Measurements from ENCODE around the gene COPB1.

The COPB1 gene

DNA sequence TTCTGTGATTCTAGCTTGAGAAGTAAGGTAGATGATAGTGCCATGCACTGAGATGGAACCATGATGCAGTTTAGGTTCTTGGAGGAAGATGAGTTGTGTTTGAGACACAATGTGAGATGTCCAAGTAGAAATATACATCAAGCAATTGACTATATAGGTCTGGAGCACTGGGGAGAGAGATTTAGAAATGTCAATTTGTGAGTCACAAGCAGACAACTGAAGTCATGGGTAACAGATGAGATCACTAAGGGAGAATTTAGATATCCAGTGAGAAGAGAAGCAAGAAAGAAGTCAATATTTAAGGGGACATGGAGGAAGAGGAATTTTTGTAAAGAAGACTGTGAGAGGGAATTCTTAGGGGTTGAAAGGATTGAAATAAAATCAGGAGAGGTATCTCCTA, 75.5 kb downstream of the COPB1 start:
- no peak for DNase-seq

DNA sequence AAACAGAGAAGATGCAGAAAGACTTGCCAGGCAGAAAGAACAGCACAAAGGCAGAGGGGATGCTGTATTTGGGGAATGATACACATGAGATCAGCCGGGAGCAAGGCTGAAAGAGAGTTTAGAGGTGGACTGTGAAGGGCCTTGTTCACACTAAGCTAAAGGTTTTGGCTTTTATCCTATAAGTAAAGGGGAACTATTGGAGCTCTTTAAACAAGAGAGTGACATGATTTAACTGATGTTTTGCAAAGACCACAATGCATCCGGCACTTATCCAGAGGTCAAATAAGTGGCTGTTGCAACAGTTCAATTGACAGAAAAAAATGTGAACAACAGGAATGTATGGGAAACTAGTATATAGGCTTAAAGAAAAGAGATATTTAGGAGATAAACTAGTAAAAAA, 76.0 kb downstream of the COPB1 start:
- DNase-seq = peak; percentile 32

DNA sequence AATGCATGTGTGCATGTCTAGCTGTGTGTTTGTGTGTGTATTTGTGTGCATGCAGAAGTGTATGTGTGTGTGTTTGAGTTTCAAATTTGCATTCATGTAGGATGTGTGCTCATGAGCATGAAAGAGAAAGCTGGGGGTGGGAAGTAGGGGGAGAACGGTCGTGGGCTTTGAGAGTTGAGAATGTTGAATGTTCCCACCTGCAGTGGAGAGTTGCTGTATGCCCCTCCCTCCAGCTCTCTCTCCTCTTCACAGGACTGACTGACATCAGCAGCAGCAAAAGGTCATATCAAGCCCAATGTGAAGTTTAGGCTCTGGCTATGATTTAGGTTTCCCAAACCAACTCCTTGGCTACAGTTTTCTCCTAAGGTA, 76.8 kb downstream of the COPB1 start:
- no peak for DNase-seq

DNA sequence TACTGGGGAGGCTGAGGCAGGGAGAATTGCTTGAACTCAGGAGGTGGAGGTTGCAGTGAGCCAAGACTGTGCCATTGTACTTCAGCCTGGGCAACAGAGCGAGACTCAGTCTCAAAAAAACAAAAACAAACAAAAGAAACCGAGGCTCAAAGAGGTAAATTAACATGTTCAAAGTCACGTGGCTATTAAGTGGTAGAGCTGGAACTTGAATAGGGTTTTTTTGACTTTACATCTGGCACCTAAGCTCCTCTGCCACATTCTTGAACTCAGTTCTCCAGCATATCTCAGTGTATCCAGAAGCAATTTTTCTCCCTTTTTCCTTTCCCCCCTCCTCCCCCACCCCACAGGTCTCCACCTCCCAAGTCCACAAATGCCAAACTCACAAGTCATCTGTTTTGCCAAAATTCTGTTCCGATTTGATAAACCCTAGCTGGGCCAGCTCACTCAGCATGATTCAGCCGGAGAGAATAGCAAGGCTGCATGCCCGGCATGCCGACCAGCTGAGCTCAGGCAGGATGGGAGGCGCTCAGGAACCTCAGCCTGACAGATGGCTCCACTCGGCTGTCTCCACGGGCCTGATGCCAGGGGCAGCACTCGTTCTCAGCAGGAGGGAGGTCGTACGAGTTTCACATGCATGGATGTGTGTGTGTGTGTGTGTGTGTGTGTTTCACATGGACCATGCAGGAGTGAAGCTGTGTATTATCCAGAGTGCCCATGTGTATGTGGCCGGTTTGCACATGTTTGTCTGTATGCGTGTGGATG, 77.4 kb downstream of the COPB1 start:
- DNase-seq = no peak

DNA sequence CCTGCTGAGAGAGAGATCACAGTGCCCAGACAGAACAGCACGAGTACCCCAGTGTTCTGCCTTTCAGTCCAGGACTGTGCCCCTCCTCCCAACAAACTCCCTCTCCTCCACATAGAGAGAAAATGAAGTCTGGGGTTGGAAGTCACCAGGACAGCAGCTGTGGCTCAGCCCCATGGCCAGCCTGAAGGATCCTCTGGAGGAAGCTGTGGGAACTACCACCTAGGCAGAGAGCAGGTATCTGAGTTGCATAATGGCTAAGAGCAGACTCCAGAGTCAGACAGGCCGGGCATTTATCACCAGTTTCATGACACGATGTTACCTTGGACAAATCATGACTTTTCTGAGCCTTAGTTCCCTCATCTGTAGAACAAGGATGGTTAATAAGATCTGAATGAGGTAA, 79.4 kb downstream of the COPB1 start:
- no peak for DNase-seq

DNA sequence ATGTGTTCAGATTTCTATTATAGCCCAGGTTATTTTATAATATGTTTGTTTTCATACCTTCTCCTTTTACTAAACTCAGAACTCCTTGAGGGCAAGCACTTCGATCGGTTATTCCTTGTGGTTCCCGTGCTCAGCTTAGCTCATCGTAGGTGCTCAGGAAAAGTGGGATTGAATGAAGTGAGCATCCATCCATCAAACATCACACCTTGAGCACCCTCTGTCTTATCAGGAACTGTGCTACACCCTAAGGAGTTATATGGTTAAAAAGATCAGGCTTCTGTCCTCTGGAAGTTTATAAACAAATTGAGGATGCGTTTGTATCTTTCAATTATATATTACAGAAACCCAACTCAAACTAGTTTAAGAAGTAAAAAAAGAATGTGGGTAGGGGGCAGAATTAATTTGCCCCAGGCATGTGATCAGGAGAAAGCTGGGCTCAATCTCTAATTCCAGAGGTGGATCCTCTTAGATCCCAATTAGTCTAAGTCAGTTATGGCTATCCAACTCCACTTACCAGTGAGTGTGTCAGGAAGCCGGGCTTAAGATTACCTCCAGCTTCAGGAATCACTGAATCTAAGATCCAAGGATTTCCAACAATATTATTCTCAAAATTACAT, 80.7 kb downstream of the COPB1 start:
- DNase-seq = no peak

DNA sequence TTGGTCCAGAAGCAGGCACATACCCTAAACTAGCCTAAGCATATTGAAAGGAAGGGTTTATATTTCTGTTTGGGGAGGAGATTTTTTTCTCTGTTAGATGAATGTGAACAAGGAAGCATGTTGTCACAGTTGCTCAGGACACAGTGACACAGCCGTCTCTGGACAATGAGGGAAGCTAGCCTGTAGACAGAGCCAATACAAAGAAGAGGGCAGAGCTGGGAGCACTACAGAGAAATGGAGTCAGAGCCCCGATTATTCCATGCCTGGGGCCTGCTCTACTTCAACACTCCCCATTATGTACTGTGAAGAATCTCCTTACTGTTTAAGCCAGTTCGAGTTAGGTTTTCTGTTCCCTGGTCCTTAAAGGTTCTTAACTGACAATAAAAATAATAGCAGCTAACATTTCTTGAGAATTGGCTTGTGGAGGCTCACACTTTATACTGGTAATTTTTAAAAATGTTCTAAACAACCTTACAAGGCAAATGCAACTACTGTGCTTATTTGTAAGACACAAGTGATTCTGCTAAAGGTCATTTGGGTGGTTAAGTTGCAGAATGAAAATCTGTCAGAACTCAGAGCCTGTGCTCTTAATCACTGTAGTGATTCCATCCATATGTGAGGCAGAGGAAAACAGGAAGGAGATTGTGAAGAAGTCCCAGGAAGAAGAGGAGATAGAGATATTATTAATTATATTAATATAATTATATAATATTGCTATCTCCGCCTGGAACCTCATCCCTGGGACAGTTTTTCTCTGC, 81.8 kb downstream of the COPB1 start:
- DNase-seq = no peak

DNA sequence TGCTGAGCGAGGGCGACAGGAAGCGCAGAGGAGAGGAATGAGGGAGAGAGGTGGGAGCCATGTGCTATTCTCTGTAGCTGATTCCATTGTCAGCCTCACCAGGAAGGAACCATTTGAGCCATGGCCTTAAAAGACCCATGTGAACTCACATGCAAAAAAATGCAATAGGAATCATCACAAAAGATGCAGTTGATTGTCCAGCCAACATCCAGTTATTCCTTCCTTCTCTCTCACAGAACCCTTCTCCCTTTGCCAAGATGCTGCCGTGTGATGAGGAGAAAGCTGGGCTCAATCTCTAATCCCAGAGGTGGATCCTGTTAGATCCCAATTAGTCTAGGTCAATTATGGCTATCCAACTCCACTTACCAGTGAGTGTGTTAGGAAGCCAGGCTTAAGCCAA, 82.4 kb downstream of the COPB1 start:
- no peak for DNase-seq

DNA sequence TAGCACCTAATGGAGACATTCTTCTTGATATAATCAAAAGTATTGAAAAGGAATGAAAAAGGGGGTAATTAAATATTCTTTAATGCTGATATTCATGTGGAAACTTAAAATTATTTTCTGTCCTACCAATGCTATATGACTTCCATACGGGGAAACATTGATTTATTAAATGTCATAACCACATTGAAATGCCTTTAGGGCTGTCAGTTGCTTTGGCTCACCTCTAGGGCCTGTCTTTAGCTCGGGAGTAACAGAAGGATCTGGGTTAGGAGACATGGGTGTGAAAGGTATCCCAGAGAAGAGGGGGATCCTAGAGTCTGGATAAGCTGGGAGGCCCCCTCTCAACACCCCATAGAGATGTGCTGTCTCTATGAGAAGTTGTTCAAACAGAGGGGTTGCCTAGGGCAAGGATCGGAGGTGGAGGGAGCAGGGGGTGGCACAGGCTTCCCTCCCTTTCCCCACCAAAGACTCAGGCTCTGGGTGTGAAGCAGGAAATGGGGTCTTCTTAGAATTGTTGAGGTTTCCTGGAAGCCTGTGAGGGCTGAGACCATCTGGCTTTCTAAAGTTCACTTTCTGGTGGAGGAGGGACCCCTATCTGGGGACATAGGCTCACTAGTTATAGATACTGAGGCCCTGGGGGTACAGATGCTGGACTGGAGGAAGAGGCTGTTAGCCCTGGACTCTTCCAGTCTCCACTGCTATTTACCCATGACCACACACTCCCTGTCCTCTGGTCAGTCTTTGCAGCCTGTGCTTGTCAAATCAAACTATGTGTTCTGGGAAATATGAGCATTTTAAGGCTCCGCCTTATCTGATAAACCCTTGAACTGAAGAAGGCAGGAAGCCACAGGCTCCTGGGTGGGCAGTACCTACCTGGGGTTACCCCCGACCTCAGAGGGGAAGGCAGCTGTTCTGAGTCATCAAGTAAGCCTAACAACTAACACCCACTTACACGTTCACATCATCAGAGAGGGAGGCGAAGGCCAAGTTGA, 84.8 kb downstream of the COPB1 start:
- DNase-seq = peak; percentile 38

DNA sequence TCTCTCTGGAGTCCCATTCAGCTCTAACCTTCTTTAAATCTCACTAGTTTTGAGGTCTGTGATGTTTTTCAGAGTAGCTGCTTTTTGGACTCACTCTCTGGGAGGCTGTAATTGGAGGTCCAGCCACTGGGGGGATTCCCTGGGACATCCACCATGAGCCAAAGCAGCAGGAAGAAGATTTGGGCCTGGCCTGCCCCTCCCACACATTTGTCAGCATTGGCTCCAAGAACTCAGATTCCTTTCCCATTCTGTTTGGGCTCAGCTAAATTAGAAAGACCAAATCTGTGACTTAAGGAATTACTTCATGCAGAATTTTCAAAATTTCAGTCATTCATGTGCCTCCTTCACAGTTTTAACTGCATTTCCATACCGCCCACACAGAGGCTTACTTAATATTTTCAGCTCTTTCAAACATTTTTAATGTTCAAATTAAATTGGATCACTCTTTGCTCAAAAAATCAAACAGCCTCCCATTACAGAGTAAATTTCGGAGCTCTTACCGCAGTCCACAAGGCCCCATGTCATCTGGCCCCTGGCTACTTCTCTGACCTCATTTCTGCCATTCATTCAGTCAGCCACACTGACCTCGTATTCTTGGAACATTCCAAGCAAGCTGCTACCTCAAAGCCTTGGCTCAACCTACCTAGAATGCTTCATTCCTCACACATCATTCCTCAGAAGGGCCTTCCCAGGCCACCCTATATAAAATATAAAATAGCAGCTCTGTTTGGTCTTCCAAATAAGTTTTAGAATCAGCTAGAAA, 86.1 kb downstream of the COPB1 start:
- no peak for DNase-seq

DNA sequence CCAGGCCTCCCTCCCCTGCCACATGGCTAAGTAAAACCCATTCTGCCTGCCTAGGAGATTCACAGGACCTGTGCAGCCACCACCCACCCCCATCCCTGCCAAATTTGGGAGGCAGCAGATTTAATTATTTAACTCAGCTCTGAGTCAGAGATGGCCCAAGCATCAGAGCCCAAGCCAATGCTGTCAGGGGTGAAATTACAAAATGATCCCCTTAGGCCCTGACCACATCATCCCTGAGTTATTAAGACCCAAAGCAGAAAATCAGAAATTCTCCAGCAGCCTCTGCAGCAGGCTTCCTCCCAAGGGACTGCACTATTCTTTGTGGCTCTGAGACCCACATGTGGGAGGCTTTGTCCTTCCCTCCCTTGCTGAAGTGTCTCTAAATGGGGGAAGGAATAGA, 87.8 kb downstream of the COPB1 start:
- DNase-seq = no peak

DNA sequence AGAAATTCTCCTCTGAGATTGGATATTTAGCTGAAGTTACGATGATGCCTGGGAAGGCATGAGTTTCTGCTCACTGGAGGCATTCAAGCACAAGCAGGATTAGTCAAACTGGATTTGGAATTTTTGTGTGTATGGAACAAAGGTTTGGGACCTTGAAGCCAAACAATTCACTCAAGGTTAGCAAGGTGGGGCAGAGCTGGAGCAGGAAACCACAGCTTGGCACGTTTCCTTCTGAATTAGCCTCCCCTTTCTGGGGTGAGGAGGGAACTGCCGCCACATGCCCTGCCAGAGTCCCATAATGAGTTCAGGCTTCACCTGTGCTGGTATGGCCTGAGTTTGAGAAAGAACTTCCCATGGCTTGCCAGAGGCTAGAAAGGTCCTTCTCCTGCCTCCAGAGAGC, 89.7 kb downstream of the COPB1 start:
- DNase-seq = no peak

DNA sequence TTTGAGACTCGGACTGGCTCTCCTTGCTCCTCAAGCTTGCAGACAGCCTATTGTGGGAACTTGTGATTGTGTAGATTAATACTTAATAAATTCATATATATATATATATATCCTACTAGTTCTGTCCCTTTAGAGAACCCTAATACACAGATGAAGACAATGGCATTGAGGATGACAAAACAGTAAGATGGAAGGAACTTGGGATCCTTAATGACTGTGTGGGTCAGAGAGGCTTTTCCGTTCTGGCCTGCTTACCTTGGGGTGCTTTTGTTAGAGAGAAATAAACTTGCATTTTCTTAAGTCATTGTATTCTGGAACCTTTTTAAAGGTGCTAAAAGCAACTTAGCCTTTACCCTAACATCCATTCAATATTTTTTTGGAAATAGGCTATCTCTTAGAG, 91.0 kb downstream of the COPB1 start:
- no peak for DNase-seq

Measured in KG1 (cell line).